ENCODE data around the gene KDM4C. TPM values are rescaled to one million over a fixed set of nuclear protein-coding genes. Genes with fewer than 3 reads are reported as not detected.
A peak's percentile ranks its signal among the peaks of the same experiment; 100 is the strongest.
"Not testable (repeated sequence)": the region's sequence is repeated elsewhere in the genome, so short reads cannot be mapped to it uniquely, and the experiment has no call there.

The KDM4C gene
- total and polyA plus RNA-seq, 2 of the 4 experiments (the other 2 are of a cell fraction): 11.8 to 23.8 TPM

DNA sequence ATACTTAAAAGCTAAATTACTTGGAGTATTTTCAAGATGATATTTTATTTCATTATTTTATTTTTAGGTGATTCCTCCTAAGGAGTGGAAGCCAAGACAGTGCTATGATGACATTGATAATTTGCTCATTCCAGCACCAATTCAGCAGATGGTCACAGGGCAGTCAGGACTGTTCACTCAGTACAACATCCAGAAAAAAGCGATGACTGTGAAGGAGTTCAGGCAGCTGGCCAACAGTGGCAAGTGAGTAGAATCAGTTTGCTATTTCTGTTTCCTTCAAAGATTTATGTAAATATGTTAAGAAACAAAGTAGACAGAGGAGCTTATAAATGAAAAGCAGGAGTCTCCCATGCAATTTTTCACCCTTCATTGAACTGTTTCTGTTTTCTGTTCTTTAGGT lies 47.8 kb downstream of the KDM4C start:
- in situ Hi-C loops (cut with MboI; ENCODE audit: low sequenced_read_pairs) (no loop called here), intact Hi-C loops (cut with micrococcal nuclease) (no loop called here), dilution Hi-C loops (cut with HindIII; ENCODE audit: low sequenced_read_pairs, unreplicated experiment) (no loop called here)
- TF ChIP-seq NFE2L2 (IDR thresholded peaks at IDR 0.05; ENCODE audit: low read depth, low read length) (no peak), ELK1 (IDR thresholded peaks at IDR 0.05; ENCODE audit: borderline replicate concordance, low read depth, low read length) (no peak), FOS (IDR thresholded peaks at IDR 0.05; ENCODE audit: low read depth, low read length) (no peak), CEBPB (IDR thresholded peaks at IDR 0.05; ENCODE audit: low read depth, low read length) (no peak), RAD21 (IDR thresholded peaks at IDR 0.05; ENCODE audit: low read length) (no peak), CHD1 (IDR thresholded peaks at IDR 0.05; ENCODE audit: low read depth, low read length) (no peak), POLR2A (IDR thresholded peaks at IDR 0.05; ENCODE audit: low read depth, low read length) (no peak), RFX5 (IDR thresholded peaks at IDR 0.05; ENCODE audit: low read depth, low read length) (no peak)
- H3K23ac ChIP-seq (ENCODE audit: low read depth, low read length): no peak overlapping the region
- BruUV-seq (replicated peaks): no TSS peak
- no peak overlapping the region for H2BK20ac ChIP-seq (ENCODE audit: low read depth, low read length)
- CTCF ChIA-PET: interaction anchor here (0.7 kb wide), 1 partner anchor 8 kb away, joined by 3 read pairs; no protein-coding TSS in a partner anchor
- no peak overlapping the region for H2AK9ac ChIP-seq (replicated peaks; ENCODE audit: low read depth, low read length, poor library complexity)
- H2BK120ac ChIP-seq (ENCODE audit: low read depth, low read length): no peak overlapping the region
- H3K4ac ChIP-seq (ENCODE audit: low read depth, low read length): no peak overlapping the region
- H3K27ac ChIP-seq (ENCODE audit: insufficient read depth, low read length): no peak overlapping the region
- H3K9me3 ChIP-seq (ENCODE audit: control insufficient read depth, insufficient read depth, low read length): no peaks in the 10 kb centered on the region
- H2AFZ ChIP-seq (replicated peaks; ENCODE audit: low read length, poor library complexity): no peak overlapping the region
- H3K4me2 ChIP-seq (ENCODE audit: low read depth, low read length): no peak overlapping the region
- no peak overlapping the region for H3K9ac ChIP-seq (ENCODE audit: low read depth, low read length)
- H3K56ac ChIP-seq (ENCODE audit: extremely low read depth, insufficient read depth, low read length): no peak overlapping the region
- peak; percentile 75 for ATAC-seq (ENCODE audit: low read depth)
- no peaks in the 10 kb centered on the region for H3K4me1 ChIP-seq (ENCODE audit: control insufficient read depth, insufficient read depth, low read length)
- H3K4me3 ChIP-seq (ENCODE audit: insufficient read depth, low read depth, low read length): no peak overlapping the region
- H2BK15ac ChIP-seq (ENCODE audit: low read depth, low read length): no peak overlapping the region
- no CpG with 5 or more reads among the region's 1 CpG for WGBS, 2 experiments (ENCODE audit: extremely low coverage in 2 of 2, insufficient read length in 1 of 2)
- POLR2A ChIA-PET (ENCODE audit: unreplicated experiment): no interaction called here
- H3K9me1 ChIP-seq (ENCODE audit: insufficient read depth, low read length): no peaks in the 10 kb centered on the region; the same call in 1 of the 2 replicates
- H3K27me3 ChIP-seq (ENCODE audit: control insufficient read depth, insufficient read depth, low read length): no peaks in the 10 kb centered on the region
- H4K5ac ChIP-seq (ENCODE audit: low read depth, low read length): no peak overlapping the region
- H3K36me3 ChIP-seq (ENCODE audit: control insufficient read depth, insufficient read depth, low read length): peaks cover 2% of the 10 kb centered on the region; the same call in 1 of the 2 replicates
- peaks cover 8 to 9% of the 10 kb centered on the region in 2 experiments; a peak in 3 of 4 replicates for H3K79me1 ChIP-seq (ENCODE audit: low read depth in 1 of 2, low read length in 2 of 2)
- no peak overlapping the region for H2AK5ac ChIP-seq (ENCODE audit: low read depth, low read length)
- H4K20me1 ChIP-seq (ENCODE audit: insufficient read depth, low read length): no peaks in the 10 kb centered on the region
- H4K8ac ChIP-seq (ENCODE audit: low read depth in 2 of 2, low read length in 2 of 2): no peak overlapping the region
- H3K14ac ChIP-seq (replicated peaks; ENCODE audit: low read depth, low read length): no peak overlapping the region
- H4K91ac ChIP-seq (ENCODE audit: insufficient read depth, low read depth, low read length): no peak overlapping the region
- no peak overlapping the region for H2BK5ac ChIP-seq (ENCODE audit: low read depth, low read length, poor library complexity, severe bottlenecking)
- no peak overlapping the region for H3K18ac ChIP-seq (ENCODE audit: low read depth, low read length)
- DNase-seq: peak; percentile 80

- H3K9ac ChIP-seq (ENCODE audit: low read depth, low read length); H2BK120ac ChIP-seq (ENCODE audit: low read depth, low read length); H3K27ac ChIP-seq (ENCODE audit: insufficient read depth, low read length); H4K20me1 ChIP-seq (ENCODE audit: insufficient read depth, low read length); H3K56ac ChIP-seq (ENCODE audit: extremely low read depth, insufficient read depth, low read length); BruUV-seq (replicated peaks); H4K8ac ChIP-seq (ENCODE audit: low read depth in 2 of 2, low read length in 2 of 2); dilution Hi-C loops (cut with HindIII; ENCODE audit: low sequenced_read_pairs, unreplicated experiment); H2AFZ ChIP-seq (replicated peaks; ENCODE audit: low read length, poor library complexity); H2AK5ac ChIP-seq (ENCODE audit: low read depth, low read length); H3K27me3 ChIP-seq (ENCODE audit: control insufficient read depth, insufficient read depth, low read length); H2BK5ac ChIP-seq (ENCODE audit: low read depth, low read length, poor library complexity, severe bottlenecking); H3K36me3 ChIP-seq (ENCODE audit: control insufficient read depth, insufficient read depth, low read length); H3K18ac ChIP-seq (ENCODE audit: low read depth, low read length); H4K91ac ChIP-seq (ENCODE audit: insufficient read depth, low read depth, low read length); in situ Hi-C loops (cut with MboI; ENCODE audit: low sequenced_read_pairs); H3K9me1 ChIP-seq (ENCODE audit: insufficient read depth, low read length); H3K4me1 ChIP-seq (ENCODE audit: control insufficient read depth, insufficient read depth, low read length); H3K79me1 ChIP-seq (ENCODE audit: low read depth in 1 of 2, low read length in 2 of 2); CTCF ChIA-PET; POLR2A ChIA-PET (ENCODE audit: unreplicated experiment); DNase-seq; ATAC-seq (ENCODE audit: low read depth); H3K4ac ChIP-seq (ENCODE audit: low read depth, low read length); H4K5ac ChIP-seq (ENCODE audit: low read depth, low read length); H3K9me3 ChIP-seq (ENCODE audit: control insufficient read depth, insufficient read depth, low read length); H3K23ac ChIP-seq (ENCODE audit: low read depth, low read length); H3K4me3 ChIP-seq (ENCODE audit: insufficient read depth, low read depth, low read length); intact Hi-C loops (cut with micrococcal nuclease); H2BK15ac ChIP-seq (ENCODE audit: low read depth, low read length); H3K4me2 ChIP-seq (ENCODE audit: low read depth, low read length); H2AK9ac ChIP-seq (replicated peaks; ENCODE audit: low read depth, low read length, poor library complexity); H2BK20ac ChIP-seq (ENCODE audit: low read depth, low read length); H3K14ac ChIP-seq (replicated peaks; ENCODE audit: low read depth, low read length): not testable (repeated sequence)
- no CpG with 5 or more reads among the region's 6 CpGs for WGBS, 2 experiments (ENCODE audit: extremely low coverage in 2 of 2, insufficient read length in 1 of 2)
Measured at GRCh38 chr9:6806318-6806717, 48.5 kb downstream of the KDM4C start.
